ENCODE results near the gene ATG7. TPM values are rescaled to one million over a fixed set of nuclear protein-coding genes. Genes with fewer than 3 reads are reported as not detected.

The ATG7 gene
- total and polyA plus RNA-seq, 10 of the 15 experiments (the other 5 are each of a cell fraction or from before 2014, with no cell fraction given), result 13.5 to 49.5 (median 26.4) TPM

- no peak for TF ChIP-seq CUX1 (IDR thresholded peaks at IDR 0.05; ENCODE audit: insufficient replicate concordance, low read depth, low read length)
- TF ChIP-seq IRF4 (IDR thresholded peaks at IDR 0.05; ENCODE audit: low read depth, low read length), result no peak
Observed at GRCh38 chr3:11521167-11521566, 249.0 kb downstream of the ATG7 start (continued).

GRCh38 chr3:11522398-11522715 lies 250.2 kb downstream of the ATG7 start:
- FAIRE-seq (no peak), ATAC-seq (no peak), DNase-seq (ENCODE audit: low read depth, low spot score) (no peak)
- Histone ChIP-seq H3K4me3 (no peak overlapping the region), H3K79me2 (ENCODE audit: control insufficient read depth, insufficient read depth, low read length) (no peaks in the 10 kb centered on the region), H3K27ac (ENCODE audit: control insufficient read depth, insufficient read depth) (no peak overlapping the region), H4K20me1 (ENCODE audit: control insufficient read depth, insufficient read depth) (no peaks in the 10 kb centered on the region), H2AFZ (ENCODE audit: control insufficient read depth, low read depth, low read length) (no peak overlapping the region), H3K4me2 (ENCODE audit: control insufficient read depth, insufficient read depth) (no peak overlapping the region), H3K27me3 (replicated peaks in 1 of 2; ENCODE audit: control insufficient read depth in 2 of 2, insufficient read depth in 2 of 2, low read length in 1 of 2) (no peaks in the 10 kb centered on the region), H3K9ac (ENCODE audit: control insufficient read depth, insufficient read depth, low read length) (no peak overlapping the region), H3K9me3 (replicated peaks; ENCODE audit: control insufficient read depth, insufficient read depth, low read length) (no peaks in the 10 kb centered on the region; the same call in 2 of the 3 replicates), H3K4me1 (ENCODE audit: control insufficient read depth, insufficient read depth, low read length) (no peaks in the 10 kb centered on the region), H3K36me3 (ENCODE audit: control insufficient read depth in 2 of 2, insufficient read depth in 2 of 2, low read length in 1 of 2) (no peaks in the 10 kb centered on the region)
- intact Hi-C loops (cut with micrococcal nuclease; ENCODE audit: unreplicated experiment), result no loop called here
- ChIA-PET CTCF (no interaction called here), POLR2A (interaction anchor here (0.5 kb wide), 1 partner anchor 560 kb away, joined by 4 read pairs; no protein-coding TSS in a partner anchor), RAD21 (ENCODE audit: unreplicated experiment) (no interaction called here), SMC1A (ENCODE audit: uncharacterized antibody, unreplicated experiment) (interaction anchor here (0.9 kb wide), 1 partner anchor 128 kb away, joined by 7 read pairs; no protein-coding TSS in a partner anchor)
- no TSS peak for BruUV-seq (replicated peaks)
- WGBS (ENCODE audit: insufficient coverage, insufficient replicate concordance, low lambda C conversion rate, missing lambda C conversion rate), result 84% methylated on average over 5 of the region's 5 CpGs
- no peak for TF ChIP-seq POLR2AphosphoS2 (IDR thresholded peaks at IDR 0.05; ENCODE audit: low read depth, low read length)
- TF ChIP-seq BMI1 (IDR thresholded peaks at IDR 0.05; ENCODE audit: borderline replicate concordance), result no peak
- no peak for TF ChIP-seq NR2F1 (conservative IDR thresholded peaks at IDR 0.05)
- TF ChIP-seq JUND (IDR thresholded peaks at IDR 0.05; ENCODE audit: low read depth, low read length), result no peak
- TF ChIP-seq DPF2 (IDR thresholded peaks at IDR 0.05), result no peak
- TF ChIP-seq RELA (IDR thresholded peaks at IDR 0.05; ENCODE audit: borderline replicate concordance, partially characterized antibody), result no peak
- no peak for TF ChIP-seq SUPT20H (IDR thresholded peaks at IDR 0.05; ENCODE audit: borderline replicate concordance, control insufficient read depth, low read depth, low read length)
- in situ Hi-C loops (cut with MboI), result no loop called here
